GM19324 (cell line): Measurements from ENCODE around the gene CCDC9.

Experiments
- ATAC-seq: cut with Tn5 transposase; IDR thresholded peaks from one replicate; pipeline ENCODE4 v1.9.1; 2021; ENCODE audit warnings: mild to moderate bottlenecking, moderate library complexity; ENCODE audit not compliant: unreplicated experiment, low FRiP score

The CCDC9 gene

DNA sequence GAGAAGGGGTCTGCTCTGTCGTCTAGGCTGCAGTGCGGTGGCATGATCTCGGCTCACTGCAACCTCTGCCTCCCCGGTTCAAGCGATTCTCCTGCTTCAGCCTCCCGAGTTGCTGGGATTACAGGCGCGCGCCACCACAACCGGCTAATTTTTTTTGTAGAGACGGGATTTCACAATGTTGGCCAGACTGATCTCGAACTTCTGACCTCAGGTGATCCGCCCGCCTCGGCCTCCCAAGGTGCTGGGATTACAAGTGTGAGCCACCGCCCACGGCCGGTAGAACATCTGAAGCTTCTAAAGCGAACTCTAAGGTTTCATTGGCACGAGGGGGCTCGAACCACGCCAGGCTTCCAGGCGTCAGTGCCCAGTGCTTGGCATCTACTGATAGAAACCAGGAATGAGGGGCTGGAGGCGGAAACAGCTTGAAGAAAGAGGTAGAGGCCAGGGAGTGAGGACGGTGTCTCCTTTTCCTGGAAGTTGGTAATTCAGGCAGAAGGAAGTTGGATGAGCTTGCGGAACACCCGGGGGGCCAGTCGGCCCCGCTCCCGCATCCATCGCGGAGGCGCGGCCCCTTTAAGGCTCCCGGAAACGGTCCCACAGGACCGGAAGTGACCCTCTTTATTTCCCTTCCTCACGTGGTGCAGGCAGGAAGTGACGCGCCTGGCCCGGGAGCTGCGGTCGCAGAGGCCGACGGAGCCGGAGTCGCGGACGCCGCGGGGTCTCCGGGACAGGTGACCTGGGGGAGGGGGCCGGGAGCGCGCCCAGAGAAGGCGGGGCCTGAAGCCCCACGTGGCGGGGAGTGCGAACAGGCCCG lies at the start of gene CCDC9:
CCDC9 (plus strand) TSS at position 647 of the 814 bp plus-strand sequence. CDS start 1,876 bp downstream, outside the sequence.
- ATAC-seq: peak; percentile 55

DNA sequence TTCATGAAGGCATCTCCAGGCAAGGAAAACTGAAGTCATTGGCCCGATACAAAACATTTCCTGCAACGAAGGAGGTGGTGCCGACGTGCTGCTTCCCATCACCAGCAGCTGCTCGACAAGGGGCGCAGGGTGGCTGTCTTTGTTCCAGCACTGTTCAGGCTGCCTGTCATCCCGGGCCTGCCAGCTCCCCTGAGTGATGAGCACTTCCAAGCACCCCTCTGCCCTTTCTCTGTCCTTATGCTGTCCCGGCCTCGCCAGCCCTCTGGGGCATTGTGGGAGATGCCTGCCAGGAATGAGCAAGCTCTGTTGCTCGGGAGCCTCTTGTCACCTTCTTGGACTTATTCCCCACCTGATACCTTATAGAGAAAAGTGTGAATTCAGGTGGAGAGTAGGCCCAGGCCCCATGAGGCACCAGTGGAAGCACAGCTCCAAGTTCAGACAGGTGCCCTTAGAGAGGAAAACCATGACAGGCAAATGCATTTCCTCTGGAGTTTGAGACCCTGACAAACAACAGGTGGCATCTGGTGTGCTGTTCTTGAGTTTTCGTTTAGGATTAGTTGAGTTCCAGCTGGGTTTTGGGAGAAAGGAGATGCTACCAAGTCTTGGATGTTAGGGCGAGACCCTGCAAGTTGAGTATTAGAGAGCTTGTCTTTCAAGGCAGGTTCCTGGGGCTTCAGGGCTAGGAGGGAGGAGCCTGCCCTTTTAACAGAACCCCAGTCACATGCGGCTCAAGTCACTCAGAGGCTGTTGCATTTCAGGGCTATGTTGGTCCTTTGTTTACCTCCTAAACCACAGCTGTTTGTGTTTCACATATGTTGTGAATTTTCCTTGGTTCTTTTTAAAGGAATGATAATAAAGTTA lies 46.8 kb upstream of the CCDC9 start:
- ATAC-seq: no peak

DNA sequence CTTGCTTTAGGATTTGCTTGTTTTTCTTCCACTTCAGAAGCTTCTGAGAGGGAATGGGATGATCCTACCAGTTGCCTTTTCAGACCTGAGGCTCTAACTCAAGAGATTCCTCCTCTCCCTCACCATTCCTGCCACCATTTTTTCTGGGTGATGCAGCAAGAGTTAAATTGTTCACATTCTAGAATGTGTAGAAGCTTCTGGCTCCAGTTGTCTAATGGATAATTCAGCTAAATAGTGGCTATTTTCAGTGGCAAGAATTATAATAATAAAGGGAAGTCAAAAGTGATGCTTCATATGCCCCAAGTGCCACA lies 46.2 kb upstream of the CCDC9 start:
- ATAC-seq: no peak

DNA sequence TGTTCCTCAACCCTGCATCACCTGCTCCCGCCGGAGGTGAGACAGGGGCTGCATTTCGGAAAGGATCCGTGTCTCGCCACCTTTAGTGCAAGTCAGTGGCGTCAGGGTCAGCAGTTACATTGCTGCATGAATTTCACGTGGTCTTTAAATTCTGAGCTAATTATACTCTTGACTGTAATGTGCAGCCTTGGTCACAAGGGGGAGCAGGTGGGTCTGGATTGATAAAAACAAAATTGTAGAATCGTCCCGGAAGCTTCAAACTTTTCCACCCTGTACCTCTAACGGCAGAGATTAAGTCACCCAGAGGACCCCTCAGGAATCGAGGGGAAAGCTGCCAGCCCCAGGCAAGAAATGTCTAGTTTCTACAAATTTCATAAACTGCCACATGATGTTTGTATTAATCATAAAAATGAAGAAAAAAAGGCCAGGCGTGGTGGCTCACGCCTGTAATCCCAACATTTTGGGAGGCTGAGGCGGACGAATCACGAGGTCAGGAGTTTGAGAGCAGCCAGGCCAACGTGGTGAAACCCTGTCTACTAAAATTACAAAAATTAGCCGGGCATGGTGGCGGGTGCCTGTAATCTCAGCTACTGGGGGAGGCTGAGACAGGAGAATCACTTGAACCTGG lies 45.5 kb upstream of the CCDC9 start:
- no peak for ATAC-seq

DNA sequence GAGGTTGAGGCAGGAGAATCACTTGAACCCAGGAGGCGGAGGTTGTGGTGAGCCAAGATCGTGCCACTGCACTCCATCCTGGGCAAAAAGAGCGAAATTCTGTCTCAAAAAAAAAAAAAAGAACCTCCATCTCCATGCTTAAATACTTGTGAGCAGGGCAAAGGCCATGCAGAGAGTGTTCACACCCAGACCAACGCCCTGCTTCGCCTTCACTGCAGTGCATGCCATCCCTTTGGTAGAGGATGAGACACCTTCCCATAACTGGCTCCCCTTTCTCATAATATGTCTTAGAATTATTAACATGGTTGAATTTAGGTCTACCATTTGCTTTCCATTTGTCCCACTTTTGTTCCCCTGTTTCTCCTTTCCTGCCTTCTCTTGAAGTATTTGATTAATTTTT lies 40.7 kb upstream of the CCDC9 start:
- ATAC-seq: no peak

DNA sequence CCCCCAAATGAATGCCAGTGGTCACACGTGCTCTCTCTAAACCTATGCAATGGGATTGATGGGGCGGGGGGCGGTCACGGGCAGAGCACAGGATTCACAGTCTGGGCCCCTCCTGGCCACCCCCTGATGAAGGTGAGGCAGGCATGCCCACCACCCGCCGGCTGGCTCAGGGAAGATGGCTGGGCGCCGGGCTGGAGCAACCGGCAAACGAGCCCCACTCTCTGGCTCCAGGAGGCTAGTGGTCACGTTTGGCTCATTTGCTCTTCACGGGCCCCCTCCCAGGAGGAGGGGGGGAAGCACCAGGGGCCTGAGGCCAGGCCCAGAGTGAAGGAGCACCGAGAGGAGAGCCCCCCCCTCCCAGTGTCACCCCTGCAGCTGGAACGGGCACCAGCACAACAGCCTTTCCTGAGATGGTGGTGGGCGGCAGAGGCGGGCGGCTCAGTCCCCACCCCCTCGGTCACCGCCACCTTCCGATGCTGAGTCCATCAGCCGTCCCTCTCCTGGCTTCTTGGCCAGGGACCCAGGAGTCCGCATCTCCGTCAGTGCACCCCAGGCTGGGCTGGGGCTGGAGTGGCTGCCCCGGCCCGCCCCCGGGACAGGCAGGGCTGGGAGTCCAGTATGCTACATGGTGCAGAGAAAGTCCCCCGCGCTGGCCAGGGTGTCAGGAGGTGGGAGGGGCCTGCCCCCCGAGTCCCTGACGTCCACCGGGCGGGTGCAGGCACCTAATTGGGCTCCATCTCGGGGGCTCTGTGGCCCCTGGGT lies 35.1 kb upstream of the CCDC9 start:
- no peak for ATAC-seq

DNA sequence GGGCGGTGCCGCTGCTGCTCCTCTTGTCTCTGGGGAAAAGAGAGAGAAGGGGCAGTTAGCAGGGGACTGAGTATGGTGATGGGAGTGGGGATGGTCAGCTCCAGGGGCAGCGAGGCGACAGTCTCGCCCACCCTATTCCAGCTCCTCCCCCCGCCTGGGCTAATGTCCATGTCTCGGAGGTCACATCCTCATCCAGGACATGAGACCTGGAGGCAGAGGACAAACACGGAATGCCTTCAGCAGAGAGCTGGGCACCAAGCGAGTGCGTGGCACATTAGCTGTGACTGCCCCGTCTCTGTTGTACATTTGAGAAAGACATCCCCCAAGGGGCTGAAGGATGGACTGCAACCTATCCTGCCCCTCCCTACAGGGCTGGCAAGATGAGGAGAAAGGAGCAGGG lies 34.4 kb upstream of the CCDC9 start:
- no peak for ATAC-seq

DNA sequence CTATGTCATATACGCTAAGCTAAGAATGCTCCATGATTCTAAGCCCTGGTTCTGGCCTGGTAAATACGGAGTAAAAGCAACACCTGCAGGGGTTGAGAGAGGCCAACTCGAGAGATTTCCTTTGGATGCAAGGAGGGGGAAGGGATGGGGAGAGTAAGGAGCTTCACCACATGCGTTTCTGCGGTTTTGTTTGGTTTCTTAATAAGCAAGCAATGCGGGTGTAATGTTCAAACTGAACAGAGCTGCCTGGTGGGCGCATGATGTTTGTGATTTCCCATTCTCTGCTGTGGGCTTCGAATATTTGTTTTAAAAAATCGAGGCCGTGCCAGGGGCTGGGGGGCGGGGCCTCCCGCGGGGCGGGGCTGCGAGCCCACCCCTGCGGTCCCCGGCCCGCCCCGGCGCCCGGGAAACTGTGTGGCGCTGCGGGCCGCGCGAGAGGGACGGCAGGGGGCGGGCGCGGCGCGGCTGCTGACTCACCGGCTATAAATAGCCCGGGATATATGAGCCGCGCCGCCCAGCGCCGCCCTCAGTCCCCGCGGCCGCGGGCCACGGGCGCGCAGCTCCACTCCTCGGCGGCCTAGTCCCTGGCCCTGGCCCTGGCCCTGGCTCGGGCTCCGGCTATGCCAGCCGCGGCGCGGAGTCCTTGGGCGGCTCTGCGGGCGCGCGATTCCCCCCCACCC lies 30.4 kb upstream of the CCDC9 start:
- peak; percentile 51 for ATAC-seq

DNA sequence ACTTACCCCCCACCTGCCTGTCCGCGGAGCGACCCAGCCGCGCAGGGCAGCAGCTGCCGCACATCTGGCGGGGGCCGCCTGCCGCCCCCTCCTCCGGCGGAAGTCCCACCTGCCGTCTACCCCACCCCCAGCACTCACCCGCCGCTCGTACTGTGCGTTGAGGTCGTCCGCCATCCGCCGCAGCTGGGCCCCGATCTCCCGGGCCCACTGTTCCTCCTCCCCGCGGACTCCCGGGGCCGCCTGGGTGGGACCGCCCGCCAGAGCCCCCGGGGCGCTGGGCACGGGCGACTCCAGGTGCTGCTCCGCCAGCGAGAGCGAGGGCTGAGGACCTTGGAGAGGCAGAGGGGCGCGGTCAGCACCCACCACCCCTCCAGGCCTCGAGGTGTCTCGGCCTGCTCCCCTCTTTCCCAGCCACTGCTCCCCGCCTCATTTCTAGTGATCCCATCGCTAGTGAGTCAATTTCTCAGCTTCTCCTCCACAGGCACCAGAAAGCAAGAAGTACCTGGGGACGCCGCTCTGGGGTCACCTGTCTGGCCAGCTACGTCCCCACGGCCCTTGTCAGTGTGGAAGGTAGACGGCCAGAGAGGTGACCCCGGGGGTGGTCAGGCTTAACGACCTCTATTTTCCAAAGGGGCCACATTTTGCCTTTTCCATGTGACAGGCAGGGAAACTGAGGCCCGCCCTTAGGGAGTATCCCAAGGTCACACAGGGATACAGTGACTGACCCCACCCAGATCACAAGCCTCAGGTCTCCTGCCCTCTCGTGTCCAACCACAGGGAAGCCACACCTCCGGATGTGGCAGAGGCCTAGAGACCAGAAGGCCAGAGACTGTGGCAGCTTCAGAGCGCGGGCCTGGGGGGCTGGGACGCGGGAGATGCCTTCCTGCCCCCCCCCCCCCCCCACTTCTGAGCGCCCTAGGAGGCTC lies 29.6 kb upstream of the CCDC9 start:
- no peak for ATAC-seq

DNA sequence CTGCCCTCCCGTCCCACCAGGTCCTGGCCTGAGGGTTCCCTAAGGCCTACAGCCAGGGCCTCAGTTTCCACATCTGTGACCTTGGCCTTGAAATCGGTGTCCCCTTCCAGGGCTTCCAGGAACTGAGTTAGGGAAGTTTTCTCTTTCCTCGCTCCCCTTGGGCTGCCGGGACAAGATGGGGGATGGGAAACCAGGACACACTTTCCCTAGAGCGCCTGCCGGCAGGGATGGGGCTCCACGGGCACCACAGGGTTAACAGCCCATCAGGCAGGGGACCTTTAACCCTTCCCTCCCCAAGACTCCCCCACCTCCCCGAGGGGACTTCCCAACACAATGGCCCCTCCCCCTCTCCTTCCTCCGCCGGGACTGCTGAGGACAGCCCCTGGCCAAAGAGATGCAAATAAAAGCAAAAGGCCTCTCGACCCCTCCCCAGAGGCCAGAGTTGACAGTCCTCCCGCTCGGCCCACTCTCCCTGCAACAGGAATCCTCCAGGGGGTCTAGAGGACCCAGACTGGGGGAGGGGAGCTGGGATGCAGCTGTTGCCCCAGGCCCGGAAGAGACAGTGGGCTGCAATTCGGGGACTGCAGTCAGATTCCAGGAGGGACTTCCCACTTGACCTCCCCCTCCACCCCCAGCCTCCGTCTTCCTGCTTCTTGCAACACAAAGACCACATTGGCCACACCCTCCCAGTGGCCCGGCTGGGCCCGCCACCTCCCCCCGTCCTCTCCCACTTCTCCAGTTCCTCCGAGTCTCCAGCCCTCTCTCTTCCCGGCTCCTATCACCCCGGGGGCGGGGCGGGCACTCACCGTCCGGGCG lies 28.8 kb upstream of the CCDC9 start:
- no peak for ATAC-seq

DNA sequence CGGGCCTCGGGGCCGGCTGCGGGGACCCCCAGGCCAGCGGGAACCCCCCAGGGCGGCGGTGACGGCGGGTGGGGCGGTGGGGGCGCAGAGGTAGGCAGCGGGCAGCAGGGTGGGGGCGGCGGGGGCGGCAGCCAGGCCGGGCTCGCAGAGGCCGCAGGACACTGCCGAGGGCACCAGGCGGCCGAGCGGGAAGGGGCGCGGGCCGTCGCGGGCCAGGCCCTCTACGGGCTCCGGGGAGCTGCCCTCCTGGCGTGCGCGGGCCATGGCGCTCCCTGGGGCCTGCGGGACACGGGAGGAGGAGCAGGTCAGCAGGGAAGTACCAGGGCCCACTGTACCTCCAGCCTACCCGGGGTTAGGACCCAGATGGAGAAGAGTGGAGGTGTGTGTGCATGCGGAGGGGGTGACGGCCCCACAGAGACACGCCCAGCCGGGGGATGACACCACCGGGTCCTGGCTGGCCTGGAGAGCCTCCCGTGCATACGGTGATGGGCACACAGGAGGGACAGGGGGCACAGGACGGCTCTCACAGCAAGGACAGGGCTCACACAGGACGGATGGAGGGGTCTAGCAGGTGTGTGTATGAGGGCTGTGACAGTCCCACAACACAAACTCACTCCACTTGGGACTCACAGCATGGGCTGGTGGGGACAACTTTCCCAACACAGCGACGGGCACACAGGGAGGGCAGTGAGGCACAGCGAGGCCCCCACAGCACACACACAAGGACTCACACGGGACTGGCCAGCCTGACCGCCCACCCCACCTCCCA lies 28.0 kb upstream of the CCDC9 start:
- no peak for ATAC-seq

DNA sequence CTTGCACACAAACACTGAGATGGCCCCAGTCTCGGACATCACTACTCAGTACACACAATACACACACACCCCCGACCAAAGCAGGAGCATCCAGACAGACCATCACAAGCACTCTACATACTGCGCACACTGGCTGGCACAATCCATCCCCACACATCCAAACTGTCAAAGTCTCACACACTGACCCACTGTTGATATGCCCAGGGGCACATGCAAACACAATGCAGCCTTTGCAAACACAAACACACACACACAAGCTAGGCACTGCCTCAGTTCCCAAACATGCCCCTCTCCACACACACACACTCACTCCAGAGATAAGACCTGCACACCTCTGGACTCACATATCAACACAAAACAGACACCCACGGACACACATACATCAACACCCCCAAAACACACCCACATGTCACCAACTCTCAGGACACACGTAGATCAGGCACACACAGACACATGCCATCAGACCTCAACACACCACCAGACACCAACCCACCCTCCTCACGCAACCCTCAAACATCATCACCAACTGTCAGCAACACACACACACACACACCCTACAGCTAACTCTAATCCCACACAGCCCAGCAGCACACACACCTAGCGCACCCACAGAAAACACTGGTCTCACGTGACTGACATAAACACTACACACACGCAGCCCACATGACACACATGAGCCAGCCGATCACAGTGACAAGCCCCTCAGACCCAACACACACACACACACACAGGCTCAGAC lies 27.2 kb upstream of the CCDC9 start:
- ATAC-seq: no peak

DNA sequence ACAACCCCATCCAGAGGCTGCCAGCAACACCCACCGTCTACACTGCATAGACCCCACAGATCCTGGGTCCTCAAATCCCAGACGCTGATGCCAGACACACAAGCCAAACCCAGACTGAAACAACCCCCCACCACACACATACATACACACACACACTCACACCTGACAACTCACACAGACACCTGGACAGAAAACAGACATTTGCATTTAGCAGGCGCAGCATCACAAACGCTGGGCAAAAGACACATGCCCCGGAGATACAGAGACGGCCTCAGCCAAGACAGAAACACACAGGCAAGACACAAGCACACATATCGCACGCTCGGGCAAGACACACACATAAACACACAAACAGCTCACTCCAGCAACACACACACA lies 26.7 kb upstream of the CCDC9 start:
- no peak for ATAC-seq

DNA sequence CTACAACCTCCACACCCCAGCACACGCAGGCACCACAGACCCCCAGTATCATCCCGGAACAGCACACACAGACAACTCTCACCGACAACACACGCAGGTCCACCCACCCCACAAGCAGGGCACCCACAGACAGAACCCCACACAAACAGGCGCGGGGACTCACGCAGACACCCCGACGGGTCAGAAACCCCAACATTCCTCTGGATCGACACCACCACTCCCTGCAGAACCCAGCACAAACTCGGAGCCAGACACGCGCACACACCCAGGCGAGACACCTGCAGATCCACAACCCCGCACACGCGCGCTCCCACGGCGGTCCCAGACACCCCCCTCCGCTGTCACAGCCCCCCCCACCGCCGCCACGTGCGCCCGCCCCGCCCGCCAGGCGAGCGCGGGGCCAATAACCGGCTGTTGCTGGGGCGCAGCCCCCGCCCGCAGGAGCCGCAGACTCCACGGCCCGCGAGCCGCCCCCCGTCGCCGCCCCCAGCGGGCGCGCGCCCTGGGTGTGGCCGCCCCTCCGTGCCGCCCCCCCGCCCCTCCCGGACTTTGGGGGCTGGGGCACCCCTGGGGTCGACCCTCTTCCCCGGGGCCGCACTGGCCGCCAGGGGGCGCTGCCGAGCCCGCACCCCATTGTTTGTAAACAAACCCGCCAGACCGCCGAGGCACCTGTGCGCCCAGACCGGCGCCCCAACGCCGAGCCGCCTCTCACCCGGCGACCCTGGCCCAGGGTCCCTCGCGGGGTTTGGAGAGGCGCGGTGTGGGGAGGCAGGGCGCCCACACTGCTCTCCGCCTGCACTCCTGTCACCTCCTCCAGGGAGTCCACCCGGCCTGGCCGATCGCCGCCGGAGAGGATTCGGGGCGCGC lies 26.0 kb upstream of the CCDC9 start:
- peak; percentile 16 for ATAC-seq

DNA sequence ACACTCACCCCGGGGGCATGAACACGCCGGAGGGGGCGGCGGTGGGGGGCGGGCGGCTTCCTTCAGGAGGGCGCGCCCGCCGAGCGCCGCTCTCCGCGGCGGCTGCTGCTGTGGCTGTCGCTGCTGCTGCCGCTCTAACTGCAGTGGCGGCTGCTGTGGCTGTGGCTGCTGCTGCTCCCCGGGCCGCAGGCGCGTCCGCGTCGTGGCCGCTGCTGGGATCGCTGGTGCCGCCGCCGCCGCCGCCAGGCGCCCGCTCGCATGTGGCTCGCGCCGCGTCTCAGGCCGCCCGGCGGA lies 25.5 kb upstream of the CCDC9 start, which contains the start of gene BBC3:
BBC3 (minus strand) TSS at position 279 of the 294 bp plus-strand sequence. CDS start 2,768 bp downstream, outside the sequence.
- ATAC-seq: no peak
